ENCODE data around the gene VEZT.
"Not testable (repeated sequence)": the region's sequence is repeated elsewhere in the genome, so short reads cannot be mapped to it uniquely, and the experiment has no call there.

The VEZT gene

GRCh38 chr12:95224202-95225170 lies 6.9 kb downstream of the VEZT start:
- peak; percentile 86 for DNase-seq (ENCODE audit: low read depth)

DNA sequence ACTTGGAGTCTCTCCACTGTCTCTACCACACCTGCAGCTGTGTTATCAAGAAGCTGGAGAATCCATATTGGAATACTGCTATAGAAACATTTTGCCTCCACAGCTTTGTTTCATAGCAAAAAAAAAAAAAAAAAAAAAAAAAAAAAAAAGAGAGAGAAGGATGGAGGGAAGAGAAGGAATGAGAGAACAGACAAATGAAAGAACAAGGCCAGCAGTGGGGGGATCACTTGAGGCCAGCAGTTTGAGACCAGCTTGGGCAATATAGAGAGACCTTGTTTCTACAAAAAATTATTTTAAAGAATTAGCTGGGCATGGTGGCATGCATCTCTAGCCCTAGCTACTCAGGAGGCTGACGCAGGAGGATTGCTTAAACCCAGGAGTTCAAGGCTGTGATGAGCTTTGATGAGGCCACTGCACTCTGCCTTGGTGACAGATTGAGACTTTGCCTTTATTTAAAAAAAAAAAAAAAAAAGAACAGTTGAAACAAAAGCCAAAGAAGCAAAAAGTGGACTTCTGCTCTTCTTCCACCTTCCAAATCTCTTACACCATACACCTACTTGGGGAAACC lies 8.1 kb downstream of the VEZT start:
- no peak for DNase-seq (ENCODE audit: low read depth)

- no peak for DNase-seq (ENCODE audit: low read depth)
Observed at GRCh38 chr12:95227818-95228356, 10.3 kb downstream of the VEZT start.

DNA sequence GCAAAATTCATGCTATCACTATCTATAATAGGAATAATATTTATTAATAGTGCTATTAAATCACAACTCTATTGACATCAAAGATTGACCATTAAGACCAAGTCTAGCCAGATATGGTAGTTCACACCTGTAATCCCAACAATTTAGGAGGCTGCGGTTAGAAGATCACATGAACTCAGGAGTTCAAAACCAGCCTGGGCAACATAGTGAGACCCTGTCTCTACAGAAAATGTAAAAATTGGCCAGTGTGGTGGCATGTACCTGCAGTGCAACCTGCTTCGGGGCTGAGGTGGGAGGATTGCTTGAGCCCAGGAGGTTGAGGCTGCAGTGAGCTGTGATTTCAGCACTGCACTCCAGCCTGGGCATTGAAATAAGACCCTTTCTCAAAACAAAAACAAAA lies 11.0 kb downstream of the VEZT start:
- DNase-seq (ENCODE audit: low read depth) = no peak

GRCh38 chr12:95229636-95230035 lies 12.0 kb downstream of the VEZT start:
- no peak for DNase-seq (ENCODE audit: low read depth)

DNA sequence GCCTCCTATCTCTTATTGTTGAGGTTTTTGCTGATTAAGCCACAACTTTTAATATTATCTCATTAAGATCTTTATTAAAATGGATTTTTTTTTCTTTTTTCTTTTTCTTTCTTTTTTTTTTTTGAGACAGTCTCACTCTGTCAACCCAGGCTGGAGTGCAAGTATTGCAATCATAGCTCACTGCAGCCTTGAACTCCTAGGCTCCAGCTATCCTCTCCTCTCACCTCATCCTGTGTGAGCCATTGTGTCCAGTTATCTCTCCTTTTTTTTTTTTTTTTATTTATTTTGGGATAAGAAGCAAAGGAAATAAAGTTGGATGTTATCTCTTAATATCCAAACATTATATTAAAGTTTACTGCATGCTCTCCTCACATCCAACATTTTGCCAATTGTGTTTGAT lies 12.7 kb downstream of the VEZT start:
- DNase-seq (ENCODE audit: low read depth) = no peak

GRCh38 chr12:95231190-95231589 lies 13.6 kb downstream of the VEZT start:
- DNase-seq (ENCODE audit: low read depth) = peak; percentile 83

DNA sequence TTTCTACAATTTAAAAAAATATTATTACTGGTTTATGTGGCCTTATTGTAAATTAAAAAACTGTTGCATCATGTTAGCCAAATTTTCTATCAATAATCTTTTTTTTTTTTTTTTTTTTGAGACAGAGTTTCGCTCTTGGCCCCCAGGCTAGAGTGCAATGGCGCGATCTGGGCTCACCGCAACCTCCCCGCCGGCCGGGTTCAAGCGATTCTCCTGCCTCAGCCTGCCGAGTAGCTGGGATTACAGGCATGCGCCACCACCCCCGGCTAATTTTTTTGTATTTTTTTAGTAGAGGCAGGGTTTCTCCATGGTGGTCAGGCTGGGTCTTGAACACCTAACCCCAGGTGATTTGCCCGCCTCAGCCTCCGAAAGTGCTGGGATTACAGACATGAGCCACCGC lies 16.6 kb downstream of the VEZT start:
- not testable (repeated sequence) for DNase-seq (ENCODE audit: low read depth)

DNA sequence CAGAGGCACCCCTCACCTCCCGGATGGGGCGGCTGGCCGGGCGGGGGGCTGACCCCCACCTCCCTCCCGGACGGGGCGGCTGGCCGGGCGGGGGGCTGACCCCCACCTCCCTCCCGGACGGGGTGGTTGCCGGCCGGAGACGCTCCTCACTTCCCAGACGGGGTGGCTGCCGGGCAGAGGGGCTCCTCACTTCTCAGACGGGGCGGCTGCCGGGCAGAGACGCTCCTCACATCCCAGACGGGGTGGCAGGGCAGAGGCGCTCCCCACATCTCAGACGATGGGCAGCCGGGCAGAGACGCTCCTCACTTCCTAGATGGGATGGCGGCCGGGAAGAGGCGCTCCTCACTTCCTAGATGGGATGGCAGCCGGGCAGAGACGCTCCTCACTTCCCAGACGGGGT lies 18.0 kb downstream of the VEZT start:
- not testable (repeated sequence) for DNase-seq (ENCODE audit: low read depth)

DNA sequence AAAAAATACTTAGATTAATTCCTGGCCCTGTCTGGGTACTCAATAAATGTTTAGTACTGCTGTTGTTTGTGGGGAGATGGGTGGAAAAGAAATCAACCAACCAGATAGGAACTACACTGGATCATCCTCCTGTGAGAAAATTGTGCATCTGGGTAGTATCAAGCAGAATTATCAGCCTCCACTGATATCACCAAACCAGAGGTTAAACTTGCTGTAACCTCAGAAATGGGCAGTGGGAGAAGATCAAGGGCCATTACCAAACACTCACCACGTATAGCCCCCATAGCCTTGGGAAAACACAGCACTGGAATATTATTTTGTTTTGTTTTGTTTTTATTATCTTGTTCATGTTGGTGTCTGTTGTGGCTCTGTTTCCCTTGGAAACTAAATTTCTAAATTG lies 19.7 kb downstream of the VEZT start:
- DNase-seq (ENCODE audit: low read depth) = no peak

GRCh38 chr12:95238150-95238549 lies 20.5 kb downstream of the VEZT start:
- DNase-seq (ENCODE audit: low read depth) = no peak

DNA sequence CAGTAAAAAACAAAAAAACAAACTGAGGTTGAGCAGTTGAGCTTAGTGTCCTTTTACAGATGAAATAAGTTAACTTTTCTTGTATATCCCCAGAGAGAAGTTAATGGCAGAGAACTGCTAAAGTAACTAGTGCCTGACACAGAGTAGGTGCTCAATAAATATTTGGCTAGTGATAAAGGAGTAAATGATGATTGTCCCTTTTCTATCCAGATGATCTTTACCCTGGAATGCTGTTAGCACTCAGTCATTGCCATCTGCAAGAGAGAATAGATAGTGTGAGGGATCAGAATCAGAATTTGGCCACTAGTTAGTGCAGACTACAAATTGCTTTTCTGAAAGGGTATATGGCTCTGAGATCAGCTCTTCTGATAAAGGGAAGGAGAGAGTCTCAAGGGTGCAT lies 21.6 kb downstream of the VEZT start:
- no peak for DNase-seq (ENCODE audit: low read depth)

GRCh38 chr12:95239835-95240234 lies 22.2 kb downstream of the VEZT start:
- not testable (repeated sequence) for DNase-seq (ENCODE audit: low read depth)

GRCh38 chr12:95240556-95240955 lies 22.9 kb downstream of the VEZT start:
- no peak for DNase-seq (ENCODE audit: low read depth)

DNA sequence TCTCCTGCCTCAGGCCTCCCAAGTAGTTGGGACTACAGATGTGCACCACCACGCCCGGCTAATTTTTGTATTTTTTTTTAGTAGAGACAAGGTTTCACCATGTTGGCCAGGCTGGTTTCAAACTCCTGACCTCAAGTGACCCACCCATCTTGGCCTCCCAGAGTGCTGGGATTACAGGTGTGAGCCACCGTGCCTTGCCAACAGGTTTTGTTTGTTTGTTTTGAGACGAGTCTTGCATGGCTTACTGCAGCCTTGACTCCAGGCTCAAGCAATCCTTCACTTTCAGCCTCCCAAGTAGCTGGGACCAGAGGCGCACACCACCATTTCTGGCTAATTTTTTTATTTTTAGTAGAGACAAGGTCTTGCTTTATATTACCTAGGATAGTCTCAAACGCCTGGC lies 23.5 kb downstream of the VEZT start:
- not testable (repeated sequence) for DNase-seq (ENCODE audit: low read depth)

DNA sequence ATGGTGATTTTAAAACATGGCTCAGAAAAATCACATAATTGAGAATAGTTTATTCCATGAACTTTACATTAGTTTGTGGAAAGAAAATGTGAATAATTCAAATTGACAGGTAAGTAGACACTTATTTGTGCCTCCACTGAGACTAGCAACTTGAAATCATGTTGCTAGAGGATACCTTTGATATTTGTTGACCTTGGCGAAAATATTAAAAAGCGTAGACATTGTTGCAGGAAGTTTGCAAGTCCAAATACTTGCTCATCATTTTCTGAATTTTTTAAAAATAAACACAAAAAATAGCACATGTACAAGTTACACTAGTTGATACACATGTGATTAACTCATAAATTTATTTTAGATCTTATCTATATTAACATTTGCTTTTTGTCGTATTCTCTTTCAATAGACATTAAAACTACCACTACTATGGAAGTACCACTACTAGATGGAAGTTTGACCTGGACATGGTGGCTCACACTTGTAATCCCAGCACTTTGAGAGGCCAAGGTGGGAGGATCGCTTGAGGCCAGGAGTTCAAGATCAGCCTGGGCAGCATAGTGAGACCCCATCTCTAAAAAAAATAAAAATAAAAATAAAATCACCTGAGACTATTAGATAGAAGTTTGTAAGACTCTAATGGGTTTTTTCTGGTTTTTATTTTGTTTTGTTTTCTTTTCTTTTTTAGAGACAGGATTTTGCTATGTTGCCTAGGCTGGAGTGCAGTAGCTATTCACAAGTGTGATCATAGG lies 24.3 kb downstream of the VEZT start:
- no peak for DNase-seq (ENCODE audit: low read depth)

- DNase-seq (ENCODE audit: low read depth) = no peak
Observed at GRCh38 chr12:95243497-95244183, 26.0 kb downstream of the VEZT start.

DNA sequence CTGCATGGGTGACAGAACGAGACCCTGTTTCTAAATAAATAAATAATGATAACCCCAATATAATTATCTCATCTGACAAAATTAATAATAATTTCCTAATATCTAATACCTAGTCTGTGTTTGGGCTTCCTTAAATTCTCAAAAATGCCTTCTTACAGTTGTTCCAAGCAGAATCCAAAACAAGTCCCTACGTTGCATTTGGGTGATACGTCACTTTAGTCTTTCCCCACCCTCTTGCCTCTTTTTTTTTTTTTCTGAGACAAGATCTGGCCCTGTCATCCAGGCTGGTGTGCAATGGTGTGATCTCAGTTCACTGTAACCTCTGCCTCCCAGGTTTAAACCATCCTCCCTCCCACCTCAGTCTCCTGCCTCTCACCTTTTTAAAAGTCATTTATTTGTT lies 26.7 kb downstream of the VEZT start:
- DNase-seq (ENCODE audit: low read depth) = no peak

DNA sequence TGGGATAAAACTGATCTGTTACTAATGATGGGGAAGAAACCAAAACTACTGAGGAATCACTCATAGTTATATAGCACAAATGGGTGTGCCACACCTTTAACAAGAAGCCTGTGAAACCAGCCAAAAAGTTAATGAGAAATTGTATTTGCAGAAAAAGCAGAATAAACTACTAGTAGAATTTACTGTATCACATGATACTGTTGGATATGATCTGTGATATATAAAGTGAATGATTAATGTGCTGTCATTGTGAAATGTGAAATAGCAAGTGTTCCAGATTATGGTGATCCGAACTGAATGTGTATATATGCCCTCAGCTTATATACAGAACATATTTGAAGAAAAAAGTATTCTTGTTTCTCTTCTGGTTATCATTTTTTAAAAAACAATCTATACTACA lies 30.5 kb downstream of the VEZT start:
- no peak for DNase-seq (ENCODE audit: low read depth)

DNA sequence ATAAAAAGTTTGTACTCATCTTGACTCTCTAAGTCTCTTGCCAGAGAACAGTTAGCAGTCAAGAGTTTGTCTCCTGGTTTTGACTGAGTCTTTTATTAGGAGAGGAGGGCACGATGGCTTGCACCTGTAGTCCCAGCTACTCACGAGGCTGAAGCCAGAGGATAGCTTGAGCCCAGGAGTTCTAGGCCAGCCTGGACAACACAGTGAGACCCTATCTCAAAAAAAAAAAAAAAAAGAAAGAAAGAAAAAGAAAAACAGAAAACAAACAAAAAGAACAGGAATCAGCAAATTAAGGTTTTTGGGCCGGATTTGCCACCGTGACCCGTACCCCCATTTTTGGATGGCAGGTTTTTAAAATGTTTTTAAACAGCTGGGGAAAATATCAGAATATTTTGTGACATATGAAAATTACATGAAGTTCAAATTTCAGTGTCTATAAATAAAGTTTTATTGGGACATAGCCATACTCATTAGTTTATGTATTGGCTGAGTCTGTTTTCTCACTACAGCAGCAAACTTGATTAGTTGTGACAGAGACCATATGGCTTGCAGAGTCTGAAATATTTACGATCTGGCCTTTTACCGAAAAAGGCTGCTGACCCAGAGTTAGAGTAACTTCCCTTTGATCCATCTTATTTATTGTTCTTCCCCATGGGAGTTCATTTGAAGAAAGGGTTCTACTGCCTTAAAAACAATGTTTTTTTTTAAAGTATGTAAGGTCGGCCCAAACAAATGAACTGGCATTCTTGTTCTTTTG lies 31.2 kb downstream of the VEZT start:
- no peak for DNase-seq (ENCODE audit: low read depth)

- DNase-seq (ENCODE audit: low read depth) = no peak
Observed at GRCh38 chr12:95253386-95253785, 35.8 kb downstream of the VEZT start.

All from iris pigment epithelial cell (primary cell).